Measurements from ENCODE around the gene MAGI2. TPM values are rescaled to one million over a fixed set of nuclear protein-coding genes. Genes with fewer than 3 reads are reported as not detected.

The MAGI2 gene
- total and polyA plus RNA-seq, 8 donors: 1.3 to 4.0 (median 2.0) TPM

DNA sequence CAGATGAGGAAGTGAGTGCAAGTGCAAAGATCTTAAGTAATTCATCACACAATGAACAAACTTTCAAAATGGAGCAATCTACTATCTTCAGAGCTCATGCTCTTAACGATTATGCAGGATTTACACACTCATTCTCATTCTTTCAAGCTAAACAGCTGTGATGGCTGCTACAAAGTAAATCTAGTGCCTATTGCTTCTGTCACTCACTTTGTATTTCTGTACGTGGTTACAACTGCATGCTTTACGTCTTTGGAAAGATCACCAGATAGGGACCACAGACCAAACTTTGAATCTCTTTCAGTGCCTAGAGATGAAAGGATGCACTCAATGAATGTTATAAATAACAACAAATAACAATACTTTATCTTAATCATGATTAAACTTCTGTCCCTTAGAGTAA is 194.6 kb downstream of the MAGI2 start:
- FAIRE-seq (no peak), ATAC-seq (no peak), DNase-seq (no peak)
- Histone ChIP-seq H3K27ac (no peak overlapping the region), H3K36me3 (no peaks in the 10 kb centered on the region), H3K4me1 (no peaks in the 10 kb centered on the region), H3K27me3 (no peaks in the 10 kb centered on the region), H3K9me3 (no peaks in the 10 kb centered on the region), H3K4me3 (no peak overlapping the region)
- 20 to 25% methylated on average over 3 of the region's 3 CpGs for WGBS, 2 donors
- TF ChIP-seq CTCF (IDR thresholded peaks at IDR 0.05): no peak
- intact Hi-C loops (cut with DNase I): no loop called here

DNA sequence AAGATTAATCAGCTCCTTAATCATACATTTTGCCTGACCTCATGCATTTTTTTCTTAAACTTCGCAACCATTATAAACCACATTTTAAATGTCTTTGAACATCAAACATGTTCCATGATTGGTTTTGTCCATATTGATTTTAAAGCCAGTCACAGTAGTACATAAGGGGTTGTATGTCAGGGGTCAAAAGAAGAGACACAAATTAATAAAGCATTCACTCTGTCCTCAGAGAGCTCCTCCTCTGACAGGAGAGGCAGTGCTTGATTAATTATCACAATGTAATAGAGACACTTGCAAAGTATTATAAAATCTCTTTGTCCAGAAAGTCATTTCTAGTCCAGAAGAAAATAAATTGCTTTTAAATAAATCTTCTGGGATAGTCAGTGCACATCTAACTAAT is 195.5 kb downstream of the MAGI2 start:
- no peaks in the 10 kb centered on the region for H3K27me3 ChIP-seq
- DNase-seq (no peak), ATAC-seq (no peak), FAIRE-seq (no peak)
- no peak overlapping the region for H3K4me3 ChIP-seq
- H3K4me1 ChIP-seq: no peaks in the 10 kb centered on the region
- intact Hi-C loops (cut with DNase I): no loop called here
- WGBS, 2 donors: 57 to 69% methylated on average over 1 of the region's 1 CpG
- no peaks in the 10 kb centered on the region for H3K9me3 ChIP-seq
- H3K36me3 ChIP-seq: no peaks in the 10 kb centered on the region
- TF ChIP-seq CTCF (IDR thresholded peaks at IDR 0.05): no peak
- H3K27ac ChIP-seq: no peak overlapping the region

DNA sequence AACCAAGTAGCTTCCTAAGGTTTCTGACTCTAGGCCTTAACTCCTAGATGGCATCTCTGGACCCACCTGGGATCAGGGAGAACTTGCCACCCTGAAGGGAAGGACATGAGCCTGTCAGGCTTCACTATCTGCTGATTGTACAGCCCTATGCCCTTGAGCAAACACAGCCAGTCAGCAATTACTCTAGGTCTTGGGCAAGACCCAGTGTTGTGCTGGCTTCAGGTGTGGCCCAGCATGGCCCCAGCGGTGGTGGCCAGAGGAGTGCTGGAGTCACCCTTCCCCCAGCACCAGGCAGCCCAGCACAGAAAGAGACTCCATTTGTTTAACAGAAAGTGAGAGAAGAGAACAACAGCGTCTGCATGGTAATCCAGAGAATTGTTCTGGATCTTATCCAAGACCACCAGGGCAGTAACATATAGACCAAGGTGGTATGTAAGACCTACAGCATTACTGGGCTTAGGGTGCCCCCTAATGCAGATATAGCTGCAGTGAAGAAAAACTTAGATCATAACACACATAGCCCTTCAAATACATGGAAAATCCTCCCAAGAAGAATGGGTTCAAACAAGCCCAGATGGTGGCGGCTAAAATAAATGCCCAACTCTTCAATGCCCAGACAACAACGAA is 207.7 kb downstream of the MAGI2 start:
- H3K36me3 ChIP-seq: no peaks in the 10 kb centered on the region
- H3K4me3 ChIP-seq: no peak overlapping the region
- no peak for TF ChIP-seq CTCF (IDR thresholded peaks at IDR 0.05)
- WGBS, 2 donors: 69 to 76% methylated on average over 4 of the region's 4 CpGs
- FAIRE-seq: no peak
- ATAC-seq: no peak
- H3K27ac ChIP-seq: no peak overlapping the region
- no peak for DNase-seq
- H3K27me3 ChIP-seq: no peaks in the 10 kb centered on the region
- H3K4me1 ChIP-seq: no peaks in the 10 kb centered on the region
- intact Hi-C loops (cut with DNase I): no loop called here
- H3K9me3 ChIP-seq: no peaks in the 10 kb centered on the region

DNA sequence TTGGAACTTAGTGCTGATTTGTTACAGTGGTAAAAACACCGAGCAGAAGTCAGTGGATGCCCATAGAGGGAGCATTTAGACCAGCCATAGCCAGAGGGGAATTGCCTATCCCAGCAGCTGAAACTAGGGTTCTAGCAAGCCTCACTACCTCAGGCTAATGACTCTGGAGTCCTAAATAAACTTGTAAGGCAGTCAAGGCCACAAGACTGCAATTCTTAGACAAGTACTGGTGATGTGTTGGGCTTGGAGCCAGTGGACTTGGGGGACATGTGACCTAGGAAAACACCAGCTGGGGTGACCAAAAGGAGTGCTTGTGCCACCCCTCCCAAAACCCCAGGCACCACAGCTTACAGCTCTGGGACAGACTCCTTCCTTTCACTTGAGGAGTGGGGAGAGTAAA is 209.0 kb downstream of the MAGI2 start:
- no peak for DNase-seq
- Histone ChIP-seq H3K4me3 (no peak overlapping the region), H3K36me3 (no peaks in the 10 kb centered on the region), H3K4me1 (no peaks in the 10 kb centered on the region), H3K27me3 (no peaks in the 10 kb centered on the region), H3K27ac (no peak overlapping the region), H3K9me3 (no peaks in the 10 kb centered on the region)
- ATAC-seq: no peak
- intact Hi-C loops (cut with DNase I): no loop called here
- TF ChIP-seq CTCF (IDR thresholded peaks at IDR 0.05): no peak
- WGBS, 2 donors: 61 to 71% methylated on average over 1 of the region's 1 CpG
- no peak for FAIRE-seq

- ATAC-seq: peak in 1 of 4 donors; percentile 25
- H3K27ac ChIP-seq: no peak overlapping the region
Measured at GRCh38 chr7:79241288-79242060, 212.0 kb downstream of the MAGI2 start.

More at GRCh38 chr7:79241288-79242060, 212.0 kb downstream of the MAGI2 start:
- FAIRE-seq: no peak
- intact Hi-C loops (cut with DNase I): no loop called here
- no peak for TF ChIP-seq CTCF (IDR thresholded peaks at IDR 0.05)
- DNase-seq: no peak
- Histone ChIP-seq H3K27me3 (no peaks in the 10 kb centered on the region), H3K4me1 (no peaks in the 10 kb centered on the region), H3K9me3 (no peaks in the 10 kb centered on the region), H3K4me3 (no peak overlapping the region), H3K36me3 (no peaks in the 10 kb centered on the region)
- WGBS, 2 donors: 43 to 71% methylated on average over 1 of the region's 1 CpG

Data from pancreas (tissue), 10 donors.